GM18502 (cell line): ENCODE measurements around the gene PDXP.
"Not testable (repeated sequence)": the region's sequence is repeated elsewhere in the genome, so short reads cannot be mapped to it uniquely, and the experiment has no call there.

Source experiments
- ATAC-seq: cut with Tn5 transposase; IDR thresholded peaks from one replicate; pipeline ENCODE4 v1.9.1; 2021; ENCODE audit warnings: mild to moderate bottlenecking; ENCODE audit not compliant: unreplicated experiment, poor library complexity

Gene PDXP

GRCh38 chr22:37690407-37690806 lies 31.9 kb downstream of the PDXP start:
- no peak for ATAC-seq

DNA sequence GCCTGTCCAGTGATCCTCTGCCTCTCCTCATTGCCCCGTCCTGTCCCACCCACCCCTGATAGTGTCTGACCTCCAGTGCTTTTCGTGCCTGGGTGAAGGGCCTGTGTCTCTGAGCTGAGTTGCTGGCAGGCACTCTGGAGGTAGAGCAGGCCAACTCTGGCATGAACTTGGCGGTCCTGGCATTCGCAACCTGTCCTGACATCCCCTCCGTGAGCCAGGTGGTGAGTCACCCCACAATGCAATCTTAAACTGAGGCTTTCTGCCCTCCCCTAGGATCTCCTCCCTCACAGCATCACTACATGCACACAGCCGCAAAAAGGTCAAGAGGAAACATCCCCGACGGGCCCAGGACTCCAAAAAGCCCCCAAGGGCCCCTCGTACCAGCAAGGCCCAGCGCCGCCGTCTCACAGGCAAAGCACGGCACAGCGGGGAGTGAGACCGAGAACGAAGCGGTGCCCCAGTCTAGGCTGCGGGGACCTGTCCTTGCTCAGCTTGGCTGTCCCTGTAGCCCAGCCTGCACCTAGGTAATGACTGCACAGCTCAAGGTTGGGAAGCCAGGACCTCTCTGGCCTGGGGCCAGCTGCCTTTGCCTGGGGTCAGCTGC lies 32.5 kb downstream of the PDXP start:
- no peak for ATAC-seq

- no peak for ATAC-seq
Measured at GRCh38 chr22:37692627-37693285, 34.2 kb downstream of the PDXP start.

DNA sequence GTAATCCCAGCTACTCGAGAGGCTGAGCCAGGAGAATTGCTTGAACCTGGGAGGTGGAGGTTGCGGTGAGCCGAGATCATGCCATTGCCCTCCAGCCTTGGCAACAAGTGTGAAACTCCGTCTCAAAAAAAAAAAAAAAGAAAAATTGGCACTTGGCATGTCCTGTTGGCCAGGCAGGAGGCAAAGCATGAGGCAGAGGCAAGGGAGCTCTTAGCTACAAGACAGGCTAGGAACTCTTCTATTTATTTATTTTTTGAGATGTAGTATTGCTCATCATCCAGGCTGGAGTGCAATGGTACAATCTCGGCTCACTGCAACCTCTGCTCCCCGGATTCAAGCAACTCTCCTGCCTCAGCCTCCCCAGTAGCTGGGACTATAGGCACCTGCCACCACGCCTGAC lies 35.6 kb downstream of the PDXP start:
- ATAC-seq = not testable (repeated sequence)

- not testable (repeated sequence) for ATAC-seq
Measured at GRCh38 chr22:37696260-37696656, 37.7 kb downstream of the PDXP start.

DNA sequence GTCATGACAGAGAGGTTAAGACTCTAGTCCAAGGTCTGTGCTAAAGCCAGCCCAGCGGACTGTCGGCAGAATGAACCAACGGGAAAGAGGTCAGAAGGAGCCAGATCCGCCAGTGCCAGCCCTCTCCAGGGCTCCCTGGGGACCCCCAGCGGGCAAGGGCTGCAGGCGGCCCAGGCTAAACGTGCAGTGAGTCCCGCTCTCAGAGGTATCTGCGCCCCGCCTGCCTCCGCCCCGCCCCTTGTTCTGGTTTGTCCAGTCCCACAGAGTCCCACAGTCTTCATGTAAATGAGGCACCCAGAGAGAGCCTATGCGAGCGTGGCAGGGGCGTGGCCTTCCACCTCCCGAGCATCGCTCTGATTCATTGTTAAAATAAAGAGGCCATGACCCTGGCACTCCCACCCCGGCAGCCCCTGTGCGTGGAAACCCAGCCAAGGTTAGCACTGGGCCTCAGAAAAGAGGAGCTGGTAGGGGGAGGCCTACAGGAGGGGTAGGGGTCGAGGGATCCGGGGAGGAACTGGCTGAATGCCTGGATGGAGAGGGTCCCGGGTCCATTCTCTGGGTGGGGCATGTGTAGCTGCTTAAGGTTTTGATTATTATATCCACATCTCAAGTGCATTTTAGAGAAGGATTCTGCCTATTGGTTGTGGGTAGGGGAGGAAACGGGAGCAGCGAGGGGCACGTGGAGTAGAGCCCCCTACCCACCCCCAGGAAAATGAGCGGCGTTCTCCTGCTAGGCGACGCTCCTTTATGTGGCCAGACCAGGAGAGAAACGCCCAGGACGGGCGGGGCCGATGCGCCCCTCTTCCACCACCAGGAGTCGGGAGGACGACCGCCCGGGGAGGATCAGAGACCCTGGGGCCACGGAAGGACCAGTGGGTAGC lies 38.4 kb downstream of the PDXP start, which contains the start of gene TRIOBP:
TRIOBP (plus strand) TSS at position 392 of the 881 bp plus-strand sequence. CDS start 4,318 bp downstream, outside the sequence.
- no peak for ATAC-seq

DNA sequence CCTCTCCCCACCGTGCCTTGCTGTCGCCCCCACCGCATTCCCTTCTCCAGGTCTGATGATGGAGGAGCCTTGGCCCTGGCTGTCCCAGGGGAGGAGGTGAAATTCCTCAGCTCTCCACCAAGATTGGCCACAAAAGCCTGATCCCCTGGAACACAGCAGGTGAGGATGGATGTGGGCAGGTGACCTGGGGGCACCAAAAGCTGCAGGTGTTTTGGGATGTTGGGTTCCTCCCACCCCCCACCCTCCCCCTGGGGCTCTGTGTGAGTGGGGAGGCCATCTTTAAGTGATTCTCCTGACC lies 39.0 kb downstream of the PDXP start:
- ATAC-seq = no peak

- ATAC-seq = no peak
Measured at GRCh38 chr22:37701141-37701786, 42.7 kb downstream of the PDXP start.

DNA sequence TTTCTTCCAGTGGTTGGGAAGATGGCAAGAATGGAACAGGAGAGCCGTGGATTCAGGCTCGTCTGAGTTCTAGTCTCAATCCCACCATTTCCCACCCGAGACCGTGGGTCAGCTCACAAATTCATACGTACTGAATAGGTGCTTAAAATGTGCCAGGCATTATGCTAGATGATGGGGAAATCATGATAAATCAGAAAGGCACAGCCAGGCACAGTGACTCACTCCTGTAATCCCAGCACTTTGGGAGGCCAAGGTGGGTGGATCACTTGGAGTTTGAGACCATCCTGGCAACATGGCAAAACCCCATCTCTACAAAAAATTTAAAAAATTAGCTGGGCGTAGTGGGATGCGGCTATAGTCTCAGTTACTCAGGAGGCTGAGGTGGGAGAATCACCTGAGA lies 45.4 kb downstream of the PDXP start:
- ATAC-seq = no peak

- ATAC-seq = no peak
Measured at GRCh38 chr22:37704645-37705044, 46.1 kb downstream of the PDXP start.

DNA sequence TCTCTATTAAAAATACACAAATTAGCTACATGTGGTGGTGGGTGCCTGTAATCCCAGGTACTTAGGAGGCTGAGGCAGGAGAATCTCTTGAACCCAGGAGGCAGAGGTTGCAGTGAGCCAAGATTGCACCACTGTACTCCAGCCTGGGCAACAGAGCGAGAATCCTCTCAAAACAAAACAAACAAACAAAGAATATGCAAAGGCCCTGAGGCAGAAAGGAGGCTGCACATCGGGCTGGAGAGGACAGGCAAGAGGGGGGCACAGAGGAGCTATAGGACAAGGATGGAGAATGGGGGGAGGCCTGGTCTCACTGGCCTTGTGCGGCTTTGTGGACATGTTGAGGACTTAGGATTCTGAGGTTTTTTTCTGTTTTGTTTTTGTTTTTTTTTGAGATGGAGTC lies 46.7 kb downstream of the PDXP start:
- ATAC-seq = no peak

DNA sequence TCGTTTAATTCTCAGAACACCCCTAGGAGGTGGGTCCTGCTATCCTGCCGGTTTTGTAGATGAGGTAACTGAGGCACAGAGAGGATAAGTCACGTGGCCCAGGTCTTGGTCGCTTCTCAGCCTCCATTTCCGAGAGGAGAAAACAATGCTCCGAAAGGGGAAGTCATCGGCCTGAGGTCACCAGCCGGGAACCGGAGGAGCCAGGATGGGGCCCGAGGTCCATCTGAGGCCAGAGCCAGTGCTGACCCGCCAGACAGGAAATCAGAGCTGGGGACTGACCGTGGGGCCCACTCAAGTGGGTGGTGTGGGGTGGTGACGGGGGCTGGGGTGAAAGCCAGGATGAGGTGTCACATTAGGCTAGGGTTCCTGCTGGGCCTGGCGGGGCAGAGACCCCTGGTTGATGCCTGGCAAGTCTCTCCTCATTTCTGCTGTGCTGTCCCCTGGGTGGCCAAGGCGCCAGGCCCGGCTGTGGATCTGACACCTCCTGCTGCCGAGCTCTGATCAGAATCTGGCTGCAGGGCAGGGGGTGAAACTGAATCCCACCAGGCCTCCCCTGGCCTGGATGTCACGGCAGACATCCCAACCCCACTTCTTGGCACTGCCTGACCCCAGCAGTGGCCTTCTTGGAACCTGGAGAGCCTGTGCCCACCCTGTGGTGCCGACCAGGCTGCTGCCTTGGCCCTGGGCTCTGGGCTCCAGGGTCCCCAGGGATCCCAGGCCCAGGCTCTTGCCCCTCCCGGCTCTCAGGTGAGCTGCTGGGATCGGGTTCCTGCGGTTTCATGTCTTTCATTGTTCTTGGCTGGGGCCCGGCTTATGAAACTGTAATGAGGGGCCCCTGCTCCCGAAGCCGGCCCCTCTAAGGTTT lies 50.3 kb downstream of the PDXP start:
- ATAC-seq = no peak

GRCh38 chr22:37709445-37709765 lies 50.9 kb downstream of the PDXP start:
- ATAC-seq = no peak

GRCh38 chr22:37710675-37711074 lies 52.2 kb downstream of the PDXP start:
- ATAC-seq = no peak

- ATAC-seq = no peak
Measured at GRCh38 chr22:37711490-37711889, 53.0 kb downstream of the PDXP start.

DNA sequence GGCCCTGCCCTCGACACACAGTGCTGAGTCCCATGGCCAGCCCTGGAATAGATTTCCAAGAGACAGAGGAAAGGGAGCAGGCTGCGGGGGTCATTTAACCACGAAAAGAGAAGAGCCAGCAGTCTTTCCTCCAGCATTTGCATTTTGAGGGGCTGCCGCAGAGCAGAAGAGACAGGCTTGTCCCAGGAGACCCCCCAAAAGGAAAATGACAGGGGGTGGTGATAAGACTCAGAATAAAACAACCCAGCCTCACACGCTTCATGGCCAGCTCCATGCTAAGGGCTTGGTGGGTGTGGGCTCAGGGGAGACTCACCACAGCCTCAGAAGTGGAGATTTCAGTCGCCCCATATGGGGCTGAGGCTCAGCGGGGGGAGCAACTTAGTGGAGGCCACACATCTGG lies 55.2 kb downstream of the PDXP start:
- ATAC-seq = no peak

GRCh38 chr22:37714634-37715033 lies 56.1 kb downstream of the PDXP start:
- no peak for ATAC-seq

DNA sequence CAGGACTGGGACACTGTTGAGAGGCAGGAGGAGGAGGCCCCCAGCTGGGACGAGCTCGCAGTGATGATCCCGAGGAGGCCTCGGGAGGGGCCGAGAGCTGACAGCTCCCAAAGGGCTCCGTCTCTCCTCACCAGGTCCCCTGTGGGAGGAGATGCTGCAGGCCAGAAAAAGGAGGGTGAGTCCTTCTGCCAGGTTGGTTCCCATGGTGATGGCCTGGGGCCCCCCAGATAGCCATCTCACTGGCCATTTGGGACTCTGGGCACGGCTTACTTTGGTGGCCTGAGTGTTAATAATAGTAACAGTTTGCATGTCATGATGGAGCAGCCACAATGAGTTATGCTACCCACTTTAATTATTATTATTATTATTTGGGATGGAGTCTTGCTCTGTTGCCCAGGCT lies 57.2 kb downstream of the PDXP start:
- ATAC-seq = no peak
